Naive thymus-derived CD4-positive, alpha-beta T cell (primary cell): ENCODE data around the gene CRADD. TPM values are rescaled to one million over a fixed set of nuclear protein-coding genes. Genes with fewer than 3 reads are reported as not detected.

ENCODE experiments used
- ATAC-seq: fragments of 150-1000 bp; cut with Tn5 transposase; 2 replicates; pipeline ENCODE4 v1.10.0; 2021; ENCODE audit warnings: mild to moderate bottlenecking, moderate library complexity
- CTCF ChIA-PET: fragments of 350-600 bp; sonication (Branson Sonifier 250); formaldehyde crosslinking; loops from one replicate; lab custom pipeline; 2021; ENCODE audit warnings: antibody characterized with exemption; lab: Charles Lee
- POLR2A ChIA-PET: fragments of 350-600 bp; sonication (Branson Sonifier 250); formaldehyde crosslinking; loops from one replicate; lab custom pipeline; 2021; ENCODE audit warnings: antibody characterized with exemption, inconsistent platforms; lab: Charles Lee
- DNase-seq, 9 donors: peaks; one replicate each; pipeline versions ENCODE4 v3.0.0 to v3.0.0-alpha.2; 2020 to 2022; ENCODE audit warnings: mixed read lengths in 1 of 9
- H3K27ac ChIP-seq: one replicate; pipeline ENCODE4 v1.7.0; 2013; ENCODE audit warnings: mild to moderate bottlenecking, low read depth, low read length, moderate library complexity
- H3K27me3 ChIP-seq, 2 donors: one replicate each; pipeline ENCODE4 v1.7.0; 2013; ENCODE audit warnings: low read length in 2 of 2, mild to moderate bottlenecking in 2 of 2, moderate library complexity in 2 of 2; ENCODE audit not compliant: control insufficient read depth in 2 of 2, insufficient read depth in 2 of 2
- H3K36me3 ChIP-seq, 3 experiments: 1 replicate in 2 of 3; 2 replicates in 1 of 3; pipeline ENCODE4 v1.7.0; 2013; ENCODE audit warnings: low read length in 3 of 3, mild to moderate bottlenecking in 3 of 3, moderate library complexity in 1 of 3; ENCODE audit not compliant: insufficient read depth in 3 of 3, control insufficient read depth in 2 of 3
- H3K4me1 ChIP-seq, 2 donors: one replicate each; pipeline ENCODE4 v1.7.0; 2013; ENCODE audit warnings: low read length in 2 of 2, mild to moderate bottlenecking in 2 of 2, moderate library complexity in 1 of 2; ENCODE audit not compliant: control insufficient read depth in 2 of 2, insufficient read depth in 2 of 2
- H3K4me3 ChIP-seq: 2 replicates; pipeline ENCODE4 v1.7.0; 2013; ENCODE audit warnings: mild to moderate bottlenecking, low read length
- H3K9me3 ChIP-seq, 3 experiments: 1 replicate in 2 of 3; 2 replicates in 1 of 3; pipeline ENCODE4 v1.7.0; 2013; ENCODE audit warnings: low read length in 3 of 3; ENCODE audit not compliant: control insufficient read depth in 2 of 3
- H3K27ac Mint-ChIP-seq, 9 donors: one replicate each; pipeline ENCODE4 v1.8.0; 2020 to 2022; ENCODE audit warnings: mixed read lengths in 9 of 9, mild to moderate bottlenecking in 8 of 9, moderate library complexity in 5 of 9, inconsistent platforms in 2 of 9
- H3K27me3 Mint-ChIP-seq, 5 donors: one replicate each; pipeline ENCODE4 v1.8.0; 2021 to 2022; ENCODE audit warnings: mixed read lengths in 5 of 5, mild to moderate bottlenecking in 1 of 5
- H3K36me3 Mint-ChIP-seq, 5 donors: one replicate each; pipeline ENCODE4 v1.8.0; 2020 to 2022; ENCODE audit warnings: mixed read lengths in 5 of 5, mild to moderate bottlenecking in 3 of 5, inconsistent platforms in 1 of 5
- H3K4me1 Mint-ChIP-seq, 7 donors: one replicate each; pipeline ENCODE4 v1.8.0; 2020 to 2022; ENCODE audit warnings: mixed read lengths in 7 of 7, mild to moderate bottlenecking in 3 of 7, inconsistent platforms in 1 of 7
- H3K4me3 Mint-ChIP-seq, 10 donors: one replicate each; pipeline ENCODE4 v1.8.0; 2020 to 2022; ENCODE audit warnings: mild to moderate bottlenecking in 10 of 10, mixed read lengths in 10 of 10, moderate library complexity in 6 of 10, inconsistent platforms in 2 of 10
- H3K9me3 Mint-ChIP-seq, 11 donors: one replicate each; pipeline ENCODE4 v1.8.0; 2020 to 2022; ENCODE audit warnings: mixed read lengths in 11 of 11, mild to moderate bottlenecking in 4 of 11, inconsistent platforms in 1 of 11, moderate library complexity in 1 of 11
- intact Hi-C, 2 donors: fragments of 100-400 bp; cut with micrococcal nuclease; formaldehyde crosslinking; loops; one replicate each; pipeline ENCODE4 v1.15.1; 2023
- polyA plus RNA-seq, 2 donors: library from polyadenylated mRNA; unstranded; fragments of 300-500 nt; fragmentation: Illumina TruSeq; gene quantifications; one replicate each; pipeline ENCODE4 v1.2.3, GENCODE V29; 2021
- total RNA-seq, 6 experiments: library from RNA in 5 of 6; stranded (reverse) in 5 of 6; gene quantifications; 1 replicate in 5 of 6; 2 replicates in 1 of 6; pipeline ENCODE4 v1.2.3 and lab custom pipeline; 2021 to 2026

CRADD gene
- total and polyA plus RNA-seq, 7 experiments from 2014 or later = 11.4 to 17.1 (median 13.8) TPM

GRCh38 chr12:93667672-93668071 lies 9.5 kb upstream of the CRADD start:
- ATAC-seq = no peak
- Histone ChIP-seq H3K4me3 (no peak overlapping the region), H3K36me3 (no peaks in the 10 kb centered on the region), H3K9me3 (no peaks in the 10 kb centered on the region), H3K4me1 (no peaks in the 10 kb centered on the region), H3K27ac (no peak overlapping the region), H3K27me3 (no peaks in the 10 kb centered on the region)
- H3K36me3 Mint-ChIP-seq = peaks cover 0 to 15% (median 4%) of the 10 kb centered on the region in 5 donors
- no peak overlapping the region for H3K4me3 Mint-ChIP-seq
- intact Hi-C loops = no loop called here
- peaks cover 0 to 4% (median 0%) of the 10 kb centered on the region in 5 donors for H3K27me3 Mint-ChIP-seq
- ChIA-PET POLR2A (interaction anchor here (0.6 kb wide), 1 partner anchor 61 kb away, joined by 3 read pairs; no protein-coding TSS in a partner anchor), CTCF (interaction anchor here (0.6 to 0.7 kb wide), 2 partner anchors 613 to 862 kb away, joined by 3 read pairs; no protein-coding TSS in a partner anchor)
- peaks cover 0 to 7% (median 0%) of the 10 kb centered on the region in 7 donors for H3K4me1 Mint-ChIP-seq
- no peak overlapping the region for H3K27ac Mint-ChIP-seq
- no peak for DNase-seq
- peaks cover 0 to 21% (median 3%) of the 10 kb centered on the region in 11 donors for H3K9me3 Mint-ChIP-seq

GRCh38 chr12:93668919-93669418 lies 8.2 kb upstream of the CRADD start:
- H3K9me3 Mint-ChIP-seq = peaks cover 0 to 21% (median 3%) of the 10 kb centered on the region in 11 donors
- Histone ChIP-seq H3K36me3 (no peaks in the 10 kb centered on the region), H3K4me1 (no peaks in the 10 kb centered on the region), H3K27me3 (no peaks in the 10 kb centered on the region), H3K27ac (no peak overlapping the region), H3K9me3 (no peaks in the 10 kb centered on the region), H3K4me3 (no peak overlapping the region)
- H3K36me3 Mint-ChIP-seq = peaks cover 0 to 15% (median 4%) of the 10 kb centered on the region in 5 donors
- ChIA-PET POLR2A (no interaction called here), CTCF (no interaction called here)
- peaks cover under 1 to 7% (median 5%) of the 10 kb centered on the region in 5 donors for H3K27me3 Mint-ChIP-seq
- H3K27ac Mint-ChIP-seq = no peak overlapping the region
- peaks cover 0 to 9% (median 0%) of the 10 kb centered on the region in 7 donors for H3K4me1 Mint-ChIP-seq
- H3K4me3 Mint-ChIP-seq = no peak overlapping the region
- ATAC-seq (no peak), DNase-seq (no peak)
- intact Hi-C loops = no loop called here

DNA sequence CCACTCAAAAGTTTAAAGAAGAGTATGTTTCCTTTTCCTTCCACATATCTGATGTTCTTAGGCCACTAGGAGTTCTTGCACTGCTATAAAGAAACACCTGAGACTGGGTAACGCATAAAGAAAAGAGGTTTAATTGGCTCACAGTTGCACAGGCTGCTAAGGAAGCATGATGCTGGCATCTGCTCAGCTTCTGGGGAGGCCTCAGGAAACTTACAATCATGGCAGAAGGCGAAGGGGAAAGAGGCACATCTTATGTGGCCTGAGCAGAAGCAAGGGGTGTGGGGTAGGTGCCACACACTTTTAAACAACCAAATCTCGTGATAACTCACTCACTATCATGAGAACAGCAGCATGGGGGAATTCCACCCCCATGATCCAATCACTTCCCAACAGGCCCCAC lies 7.7 kb upstream of the CRADD start:
- POLR2A ChIA-PET = no interaction called here
- Mint-ChIP-seq H3K4me1 (peaks cover 0 to 10% (median 0%) of the 10 kb centered on the region in 7 donors), H3K9me3 (peaks cover 0 to 16% (median 3%) of the 10 kb centered on the region in 11 donors), H3K4me3 (no peak overlapping the region), H3K27me3 (peaks cover 5 to 12% (median 9%) of the 10 kb centered on the region in 5 donors), H3K36me3 (peaks cover 0 to 15% (median 4%) of the 10 kb centered on the region in 5 donors), H3K27ac (no peak overlapping the region)
- Histone ChIP-seq H3K9me3 (no peaks in the 10 kb centered on the region), H3K36me3 (no peaks in the 10 kb centered on the region), H3K4me3 (no peak overlapping the region), H3K27me3 (no peaks in the 10 kb centered on the region), H3K4me1 (no peaks in the 10 kb centered on the region), H3K27ac (no peak overlapping the region)
- intact Hi-C loops = no loop called here
- ATAC-seq = no peak
- CTCF ChIA-PET = no interaction called here
- no peak for DNase-seq

- CTCF ChIA-PET = no interaction called here
- peaks cover 0 to 11% (median 3%) of the 10 kb centered on the region in 11 donors for H3K9me3 Mint-ChIP-seq
These were observed 7.1 kb upstream of the CRADD start for GRCh38 chr12:93670104-93670503.

DNA sequence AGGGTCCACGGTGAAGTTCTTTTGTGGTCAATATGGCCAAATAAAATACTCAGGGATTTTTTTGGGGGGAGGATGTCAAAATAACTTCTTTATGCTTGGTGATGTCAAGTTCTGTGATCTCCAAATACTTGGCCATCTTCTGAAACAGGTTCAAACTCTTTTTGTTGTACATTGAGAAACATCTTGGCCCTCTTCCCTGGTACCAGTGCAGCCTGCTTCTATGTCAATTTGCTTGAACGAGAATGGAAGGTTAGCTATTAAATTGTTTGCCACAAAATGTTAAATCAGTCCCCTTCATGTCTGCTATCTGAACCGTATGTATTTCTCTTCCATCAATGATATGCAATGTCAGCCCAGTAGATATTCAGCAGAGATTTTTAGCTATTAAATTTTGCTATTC lies 6.1 kb upstream of the CRADD start:
- H3K4me1 ChIP-seq = no peaks in the 10 kb centered on the region
- H3K27ac Mint-ChIP-seq = no peak overlapping the region
- intact Hi-C loops = loop anchor here in 1 of 2 donors (10.0 kb wide), 2 partner anchors 404 to 1874 kb away; no protein-coding TSS in a partner anchor
- CTCF ChIA-PET = interaction anchor here (0.5 kb wide), 1 partner anchor 15 kb away, joined by 6 read pairs; no protein-coding TSS in a partner anchor
- no peak overlapping the region for H3K4me3 Mint-ChIP-seq
- H3K4me1 Mint-ChIP-seq = peaks cover 0 to 10% (median 0%) of the 10 kb centered on the region in 7 donors
- H3K36me3 ChIP-seq = no peaks in the 10 kb centered on the region
- peaks cover 0 to 11% (median 3%) of the 10 kb centered on the region in 11 donors for H3K9me3 Mint-ChIP-seq
- no peak for ATAC-seq
- peaks cover 0 to 15% (median 4%) of the 10 kb centered on the region in 5 donors for H3K36me3 Mint-ChIP-seq
- H3K27me3 ChIP-seq = no peaks in the 10 kb centered on the region
- peaks cover 6 to 13% (median 9%) of the 10 kb centered on the region in 5 donors for H3K27me3 Mint-ChIP-seq
- no peak for DNase-seq
- no peaks in the 10 kb centered on the region for H3K9me3 ChIP-seq
- POLR2A ChIA-PET = interaction anchor here (0.5 kb wide), 1 partner anchor 192 kb away, joined by 3 read pairs; no protein-coding TSS in a partner anchor
- H3K4me3 ChIP-seq = no peak overlapping the region
- no peak overlapping the region for H3K27ac ChIP-seq

More at GRCh38 chr12:93670104-93670503, 7.1 kb upstream of the CRADD start:
- Mint-ChIP-seq H3K4me1 (peaks cover 0 to 10% (median 0%) of the 10 kb centered on the region in 7 donors), H3K27ac (no peak overlapping the region), H3K36me3 (peaks cover 0 to 15% (median 4%) of the 10 kb centered on the region in 5 donors), H3K27me3 (peaks cover 6 to 13% (median 9%) of the 10 kb centered on the region in 5 donors), H3K4me3 (no peak overlapping the region)
- POLR2A ChIA-PET = no interaction called here
- no peak overlapping the region for H3K4me3 ChIP-seq
- no peaks in the 10 kb centered on the region for H3K36me3 ChIP-seq
- no peaks in the 10 kb centered on the region for H3K27me3 ChIP-seq
- no peaks in the 10 kb centered on the region for H3K9me3 ChIP-seq
- ATAC-seq = no peak
- no peak overlapping the region for H3K27ac ChIP-seq
- H3K4me1 ChIP-seq = no peaks in the 10 kb centered on the region
- intact Hi-C loops = loop anchor here in 1 of 2 donors (10.0 kb wide), 2 partner anchors 405 to 1875 kb away; no protein-coding TSS in a partner anchor
- no peak for DNase-seq

DNA sequence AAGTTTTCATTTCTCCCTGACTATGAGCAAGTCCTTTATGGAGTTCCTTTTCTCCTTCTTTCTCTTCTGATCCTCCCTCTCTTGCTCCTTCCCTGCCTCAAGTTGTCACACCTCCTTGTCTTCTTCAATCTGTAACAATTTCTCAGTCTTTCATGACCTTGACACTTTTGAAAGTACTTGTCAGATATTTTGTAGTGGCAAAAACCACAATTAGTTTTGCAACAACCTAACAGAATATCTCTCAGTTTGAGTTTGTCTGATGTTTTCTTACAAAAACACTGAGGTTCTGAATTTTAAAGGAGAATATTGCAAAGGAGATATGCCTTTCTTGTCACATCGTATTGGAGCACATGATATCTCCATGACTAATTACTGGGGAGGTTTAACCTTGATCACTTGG lies 4.1 kb upstream of the CRADD start:
- DNase-seq (no peak), ATAC-seq (no peak)
- no peak overlapping the region for H3K27ac ChIP-seq
- CTCF ChIA-PET = no interaction called here
- no peaks in the 10 kb centered on the region for H3K36me3 ChIP-seq
- no peak overlapping the region for H3K4me3 ChIP-seq
- peaks cover 4 to 5% of the 10 kb centered on the region in 2 donors for H3K4me1 ChIP-seq
- peaks cover 9 to 21% (median 14%) of the 10 kb centered on the region in 7 donors for H3K4me1 Mint-ChIP-seq
- H3K27ac Mint-ChIP-seq = no peak overlapping the region
- peaks cover 0 to 21% (median 6%) of the 10 kb centered on the region in 11 donors for H3K9me3 Mint-ChIP-seq
- no peaks in the 10 kb centered on the region for H3K9me3 ChIP-seq
- H3K27me3 ChIP-seq = no peaks in the 10 kb centered on the region
- intact Hi-C loops = loop anchor here in 1 of 2 donors (10.0 kb wide), 2 partner anchors 402 to 1872 kb away; no protein-coding TSS in a partner anchor
- peaks cover 6 to 13% (median 9%) of the 10 kb centered on the region in 5 donors for H3K27me3 Mint-ChIP-seq
- peaks cover 0 to 22% (median 7%) of the 10 kb centered on the region in 5 donors for H3K36me3 Mint-ChIP-seq
- H3K4me3 Mint-ChIP-seq = no peak overlapping the region
- POLR2A ChIA-PET = no interaction called here
